Activated CD4-positive, alpha-beta T cell treated with anti-CD3 and anti-CD28 coated beads, Interleukin-2, Interleukin-4, amounts not matched to agents 100 ng/mL and 50 ng/mL, durations not matched to agents 16 hours and 8 hours (primary cell): ENCODE data around the gene LMF1.

Experiments
- DNase-seq: peaks from one replicate; pipeline ENCODE4 v3.0.0-alpha.2; 2020; ENCODE audit warnings: low spot score

LMF1 gene

DNA sequence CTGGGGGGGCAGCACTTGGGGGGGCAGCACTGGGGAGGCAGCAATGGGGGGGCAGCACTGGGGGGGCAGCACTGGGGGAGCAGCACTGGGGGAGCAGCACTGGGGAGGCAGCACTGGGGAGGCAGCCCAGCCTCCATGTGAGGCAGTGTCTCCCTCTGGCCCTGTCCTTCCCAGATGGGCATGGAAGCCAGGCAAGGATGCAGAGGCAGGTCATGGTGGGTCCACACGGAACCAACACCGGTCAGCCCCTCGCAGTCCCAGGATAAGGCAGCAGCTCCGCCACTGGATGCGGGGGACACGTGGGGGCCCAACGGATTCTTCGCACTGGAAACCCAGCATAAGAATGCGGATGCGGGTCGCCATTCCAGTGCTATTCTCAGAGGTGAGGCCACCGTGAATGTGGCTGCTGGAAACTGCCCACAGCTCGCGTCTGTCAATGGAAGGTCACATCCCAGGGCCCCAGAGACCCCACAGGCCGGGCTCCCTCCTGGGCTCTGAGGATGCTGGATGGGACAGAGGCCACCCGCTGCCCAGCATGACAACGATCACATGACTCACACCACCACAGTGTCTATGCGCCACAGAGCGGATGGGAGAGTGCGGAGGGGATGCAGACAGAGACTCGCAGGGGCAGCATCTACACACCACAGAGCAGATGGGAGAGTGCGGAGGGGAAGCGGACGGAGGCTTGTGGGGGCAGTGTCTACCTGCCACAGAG, 59.0 kb downstream of the LMF1 start:
- no peak for DNase-seq

DNA sequence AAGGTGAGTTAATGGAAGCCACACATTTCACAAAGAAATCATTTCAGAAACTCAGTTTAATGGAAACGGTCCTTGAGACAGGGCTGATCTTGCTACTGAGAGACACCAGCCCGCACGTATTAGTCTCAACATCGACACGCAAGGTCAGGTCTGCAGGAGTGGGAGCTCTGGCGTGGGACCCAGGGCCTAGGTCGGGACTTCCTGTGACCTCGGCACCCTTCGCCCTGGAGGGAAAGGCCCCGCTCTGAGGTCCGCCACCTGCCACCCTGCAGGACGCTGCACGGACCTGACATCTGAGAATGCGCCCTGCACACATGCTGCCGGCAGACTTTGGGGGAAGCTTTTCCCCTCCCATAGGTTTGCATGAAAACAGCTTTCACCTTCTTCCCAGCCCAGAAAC, 59.7 kb downstream of the LMF1 start:
- no peak for DNase-seq

DNA sequence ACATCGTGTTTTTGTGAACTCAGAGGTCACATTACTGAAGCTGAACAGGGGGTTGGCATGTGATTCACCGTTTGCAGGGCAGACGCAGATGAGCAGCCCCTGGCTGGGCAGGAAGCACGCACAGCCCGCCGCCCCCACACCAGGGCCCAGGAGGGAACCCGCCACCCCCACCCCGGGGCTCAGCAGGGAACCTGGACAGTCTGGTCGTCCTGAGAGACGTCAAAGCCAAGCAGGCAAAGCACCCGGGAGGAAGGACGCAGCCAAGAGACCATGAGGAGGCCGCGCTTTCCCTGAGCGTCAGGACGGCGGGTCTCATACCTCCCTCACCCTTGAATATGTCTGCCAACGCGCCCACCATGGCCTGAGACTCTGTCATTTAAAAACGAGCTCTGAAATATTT, 60.6 kb downstream of the LMF1 start:
- DNase-seq: no peak

DNA sequence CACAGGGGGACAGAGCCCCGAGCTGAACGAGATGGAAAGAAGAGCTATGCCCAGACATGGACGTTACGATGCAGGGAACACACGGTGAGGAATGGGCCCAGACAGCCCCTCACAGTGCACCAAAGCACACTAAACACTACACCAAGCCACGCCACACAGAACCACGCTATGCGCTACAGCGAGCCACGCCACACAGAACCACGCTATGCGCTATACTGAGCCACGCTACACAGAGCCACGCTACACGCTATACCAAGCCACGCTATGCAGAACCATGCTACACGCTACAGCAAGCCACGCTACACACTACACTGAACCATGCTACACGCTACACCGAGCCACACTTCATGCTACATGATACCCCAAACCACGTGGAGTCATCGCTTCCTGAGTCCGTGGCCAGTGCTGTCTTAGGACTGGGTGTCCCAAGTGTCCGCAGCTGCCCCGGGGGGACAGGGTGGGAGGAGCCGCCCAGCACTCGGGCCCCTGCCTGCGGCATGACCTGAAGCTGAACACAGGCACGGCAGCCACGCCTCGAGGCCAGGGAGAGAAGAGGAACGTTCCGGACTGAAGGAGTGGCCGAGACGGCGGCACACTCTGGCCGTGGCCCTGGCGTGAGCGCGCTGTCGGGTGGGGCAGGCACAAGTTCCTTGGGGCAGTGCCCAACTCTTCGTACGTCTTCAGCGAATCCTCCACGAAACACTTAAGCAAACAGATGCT, 61.3 kb downstream of the LMF1 start:
- no peak for DNase-seq

DNA sequence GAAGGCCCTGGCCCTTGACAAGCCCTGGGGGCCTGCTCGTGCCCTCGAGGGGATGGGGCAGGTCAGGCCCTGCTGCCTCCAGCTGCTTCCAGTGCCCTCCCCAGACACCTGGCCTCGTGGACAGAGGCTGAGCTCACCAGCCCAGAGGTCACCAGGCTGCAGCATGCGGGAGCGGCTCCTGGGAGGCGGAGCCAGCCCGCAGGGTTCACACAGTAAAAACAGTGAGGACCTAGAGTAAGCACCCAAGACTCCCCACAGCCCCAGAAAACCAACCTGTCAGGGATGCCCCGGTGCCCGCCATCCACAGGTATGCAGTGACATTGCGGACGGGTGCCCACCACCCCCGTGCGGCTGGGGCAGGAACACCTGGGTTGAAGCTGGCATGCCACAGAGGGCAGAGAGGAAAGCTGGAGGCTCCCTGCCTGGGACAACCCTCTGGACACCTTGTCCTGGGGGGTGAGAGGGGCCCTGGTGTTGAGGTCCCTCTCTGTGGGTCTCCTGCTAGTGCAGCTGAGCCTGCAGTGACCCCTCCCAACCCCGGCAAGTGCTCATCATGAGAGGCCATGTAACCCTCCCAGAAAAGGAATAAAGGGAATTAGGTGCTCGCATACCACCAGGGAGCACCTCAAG, 62.1 kb downstream of the LMF1 start:
- no peak for DNase-seq

DNA sequence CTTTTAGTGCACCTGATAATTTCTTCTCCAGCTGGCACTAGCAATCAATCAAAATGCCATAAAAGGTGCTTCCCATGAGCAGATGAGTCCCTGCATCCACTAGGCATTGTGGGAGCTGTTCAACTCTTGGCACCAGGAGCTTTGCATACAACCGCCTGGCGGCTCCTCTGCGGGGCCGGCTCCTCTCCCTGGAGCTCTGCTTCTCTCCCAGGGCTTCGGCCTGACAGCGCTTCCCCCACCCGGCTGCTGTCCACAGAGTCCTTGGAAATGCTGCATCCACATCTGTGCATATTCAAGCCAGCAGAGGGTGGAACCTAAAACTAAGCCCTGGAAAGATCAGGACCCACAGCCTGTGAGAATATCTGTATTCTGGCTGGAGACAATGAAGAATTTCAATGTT, 62.9 kb downstream of the LMF1 start:
- no peak for DNase-seq

DNA sequence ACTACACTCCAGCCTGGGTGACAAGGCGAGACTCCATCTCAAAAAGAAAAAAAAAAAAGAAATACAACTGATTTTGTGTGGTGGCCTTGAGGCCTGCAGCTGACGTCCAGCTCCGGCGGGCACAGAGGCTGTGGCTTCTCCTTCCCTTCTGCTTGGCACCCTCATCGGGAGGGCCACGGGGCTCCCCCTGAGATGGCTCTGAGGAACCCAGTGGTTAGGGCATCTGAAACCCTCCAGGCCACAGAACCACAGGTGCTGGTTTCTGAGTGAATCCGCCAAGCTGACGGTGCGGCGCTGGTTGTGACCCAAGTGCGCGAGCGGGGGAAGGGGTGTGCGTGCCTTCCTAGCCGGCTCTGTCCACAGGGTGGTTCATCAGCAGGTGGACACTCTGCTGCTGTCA, 63.4 kb downstream of the LMF1 start:
- DNase-seq: no peak

DNA sequence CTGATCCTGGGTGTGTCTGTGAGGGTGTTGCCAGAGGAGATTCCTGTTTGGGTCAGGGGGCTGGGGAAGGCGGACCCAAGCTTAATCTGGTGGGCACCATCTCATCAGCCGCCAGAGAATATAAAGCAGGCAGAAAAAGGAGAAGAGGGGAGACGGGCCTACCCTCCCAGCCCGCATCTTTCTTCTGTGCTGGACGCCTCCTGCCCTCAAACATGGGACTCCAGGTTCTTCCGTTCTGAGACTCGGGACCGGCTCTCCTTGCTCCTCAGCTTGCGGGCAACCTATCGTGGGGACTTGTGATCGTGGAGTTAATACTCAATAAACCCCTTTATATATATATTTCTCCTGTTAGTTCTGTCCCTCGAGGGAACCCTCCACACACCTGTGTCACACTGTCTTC, 64.5 kb downstream of the LMF1 start:
- no peak for DNase-seq

DNA sequence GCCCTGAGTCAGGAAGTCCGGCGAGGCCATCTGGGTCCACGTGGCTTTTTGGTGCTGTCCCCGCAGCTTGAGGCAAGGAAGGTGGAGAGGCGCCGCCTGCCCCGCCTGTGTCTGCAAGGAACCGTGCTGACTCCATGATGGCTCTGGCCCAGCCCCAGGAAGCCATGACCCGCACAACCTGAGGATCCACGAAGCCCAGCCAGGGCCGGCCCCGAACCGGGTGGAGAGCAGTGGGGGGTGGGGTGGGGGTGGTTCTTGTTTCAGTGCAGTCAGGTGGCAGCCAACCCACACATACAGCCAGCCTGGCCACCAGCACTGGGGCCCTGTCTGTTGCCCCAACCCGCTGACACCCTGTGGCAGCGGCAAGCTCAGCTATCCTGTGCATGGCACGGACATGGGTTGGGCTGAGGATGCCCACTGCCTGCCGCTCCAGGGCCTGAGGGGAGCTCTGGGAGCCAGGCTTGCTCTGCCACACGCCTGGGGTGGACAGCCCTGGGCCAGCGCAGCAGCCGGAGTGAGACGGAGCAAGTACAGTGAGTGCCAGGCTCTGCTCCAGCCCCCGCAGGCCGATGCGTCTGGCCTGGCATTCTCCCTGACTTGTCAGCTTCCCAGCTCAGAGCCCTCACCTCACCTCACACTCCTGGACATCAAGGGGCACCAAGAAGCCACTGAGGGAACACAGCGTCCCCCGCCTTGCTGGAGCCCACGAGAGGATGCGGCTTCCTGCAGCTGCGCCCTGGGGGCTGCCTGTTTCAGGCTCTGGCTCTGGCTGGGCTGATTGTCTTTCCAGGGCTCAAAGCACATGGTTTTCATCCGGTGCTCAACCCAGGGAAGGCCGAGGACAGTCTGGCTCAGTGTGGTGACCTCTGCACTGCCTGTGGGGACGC, 68.8 kb downstream of the LMF1 start:
- DNase-seq: no peak

DNA sequence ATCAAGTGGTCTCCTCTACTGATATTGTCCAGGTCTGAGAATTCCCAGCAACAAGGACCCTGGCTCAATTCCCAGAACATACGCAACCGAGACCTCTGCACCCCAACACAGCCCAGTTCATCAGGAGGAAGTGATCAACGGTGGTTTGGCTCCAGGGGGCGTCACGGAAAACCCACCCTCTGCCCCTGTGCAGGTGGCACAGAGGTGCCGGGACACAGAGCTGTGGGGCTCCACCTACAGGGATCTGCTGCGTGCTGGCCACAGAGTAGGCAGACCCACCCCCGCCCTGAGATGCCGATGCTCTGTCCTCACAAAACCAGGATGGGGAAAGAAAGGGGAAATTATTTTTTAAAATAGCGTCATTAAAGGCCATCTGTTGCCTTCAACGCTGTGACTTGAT, 69.6 kb downstream of the LMF1 start:
- DNase-seq: no peak

DNA sequence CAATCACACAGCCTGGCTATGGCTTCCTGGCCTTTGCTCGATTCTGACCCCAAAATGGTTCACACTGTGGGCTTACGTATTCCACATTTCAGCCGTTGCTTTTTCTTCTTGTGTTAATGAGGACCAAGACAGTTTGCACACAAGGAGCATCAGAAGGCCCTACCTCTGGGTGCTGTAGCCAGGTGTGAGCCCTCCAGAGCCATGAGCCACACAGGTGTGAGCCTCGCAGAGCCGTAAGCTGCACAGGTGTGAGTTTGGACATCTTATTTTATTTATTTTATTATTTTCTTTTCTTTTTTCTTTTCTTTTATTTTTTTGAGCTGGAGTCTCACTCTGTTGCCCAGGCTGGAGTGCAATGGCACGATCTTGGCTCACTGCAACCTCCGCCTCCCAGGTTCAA, 70.6 kb downstream of the LMF1 start:
- no peak for DNase-seq

DNA sequence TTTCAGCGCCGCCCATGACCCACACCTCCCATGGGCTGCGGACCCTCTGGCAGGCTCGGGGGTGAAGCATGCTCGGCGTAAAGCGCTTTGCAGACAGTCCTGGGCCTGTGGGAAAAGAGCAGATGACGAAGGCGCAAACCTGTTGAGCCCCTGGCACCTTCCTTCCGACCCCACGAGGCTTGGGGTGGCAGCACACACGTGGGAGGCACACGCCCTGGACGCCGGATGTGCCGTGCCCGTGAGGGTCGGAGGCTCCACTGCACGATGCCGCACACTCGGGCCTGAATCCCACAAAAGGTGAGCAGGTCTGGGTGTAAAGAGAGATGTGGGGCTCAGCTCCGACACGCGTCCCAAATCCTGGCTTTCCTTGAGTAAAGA, 71.1 kb downstream of the LMF1 start:
- no peak for DNase-seq

DNA sequence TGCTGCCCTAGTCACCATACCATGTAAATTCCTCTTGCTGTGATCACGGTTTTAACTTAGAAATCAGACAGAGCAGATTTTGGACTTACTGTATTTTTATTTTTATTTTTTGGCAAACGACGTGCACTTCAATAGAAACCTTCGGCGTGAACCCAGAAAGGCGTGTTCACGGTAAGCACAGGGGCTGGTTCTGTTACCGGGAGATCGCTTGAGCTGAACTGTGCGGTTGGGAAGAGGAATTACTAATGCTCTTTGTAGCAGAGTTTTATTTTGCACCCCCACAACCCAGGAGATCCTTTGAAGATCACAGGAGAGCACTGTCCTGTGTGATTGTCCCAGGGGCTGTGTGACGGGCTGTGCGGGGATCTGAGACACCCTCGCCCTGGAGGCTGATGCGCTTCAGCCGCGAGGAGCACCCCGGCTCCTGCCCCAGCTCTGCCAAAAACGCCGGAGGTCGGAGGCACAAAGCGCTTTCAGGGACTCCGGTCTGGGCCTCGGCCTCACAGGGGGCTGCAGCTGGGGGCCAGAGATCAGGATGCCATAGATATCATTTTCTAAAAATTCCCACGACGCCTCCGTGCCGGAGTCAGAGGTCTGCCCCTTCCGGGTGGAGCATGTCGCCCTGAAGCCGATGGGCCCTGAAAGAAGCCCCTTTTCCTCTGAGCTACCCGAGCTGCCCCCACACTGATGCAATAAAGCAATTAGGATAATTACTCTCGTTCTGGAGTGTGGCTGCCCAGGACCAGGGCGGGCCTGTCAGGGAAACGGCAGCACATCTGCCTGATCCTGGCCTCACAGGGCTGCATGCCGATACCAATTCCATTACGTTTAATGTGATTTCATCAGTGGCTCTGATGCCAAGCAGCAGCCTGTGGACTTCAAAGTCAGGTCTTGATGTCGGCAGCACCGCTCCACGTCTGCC, 71.8 kb downstream of the LMF1 start:
- no peak for DNase-seq

DNA sequence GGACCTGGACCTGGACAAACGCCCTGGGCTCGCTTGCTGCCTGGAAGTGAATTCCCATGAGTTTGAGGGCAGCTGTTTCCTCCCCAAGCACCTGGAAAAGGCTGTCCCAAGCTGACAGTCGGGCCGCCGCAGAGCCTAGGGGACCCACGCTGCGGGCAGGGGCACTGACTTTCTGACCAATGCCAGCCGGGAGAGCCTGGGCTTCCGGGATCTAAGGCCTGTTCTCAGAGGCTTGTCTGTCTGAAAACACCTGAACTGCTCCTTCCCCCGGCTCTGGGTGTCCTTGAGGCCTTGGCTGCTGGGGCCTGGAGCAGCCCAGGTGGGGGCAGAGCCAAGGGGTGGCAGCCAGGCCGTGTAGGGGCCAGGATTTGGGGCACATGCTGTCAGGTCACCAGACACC, 72.6 kb downstream of the LMF1 start:
- DNase-seq: no peak

DNA sequence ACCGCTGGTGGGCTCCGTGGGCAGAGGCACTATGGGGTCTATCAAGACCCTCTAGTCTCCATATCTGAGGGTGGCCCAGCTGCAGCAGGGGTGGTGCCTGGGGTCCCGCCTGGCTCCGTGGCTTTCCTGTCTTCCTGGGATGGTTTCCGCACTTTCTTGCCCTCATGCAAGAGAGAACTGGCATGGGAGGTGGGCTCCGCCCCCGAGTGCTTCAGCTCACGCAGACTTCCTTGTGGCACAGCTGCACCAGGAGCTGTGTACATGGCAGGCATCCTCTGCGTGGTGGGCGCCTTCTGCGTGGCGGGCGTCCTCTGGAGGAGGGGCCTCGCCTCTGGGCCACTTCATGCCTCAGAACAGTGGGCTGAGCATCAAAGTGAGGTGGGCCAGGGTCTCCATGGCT, 73.1 kb downstream of the LMF1 start:
- DNase-seq: no peak

DNA sequence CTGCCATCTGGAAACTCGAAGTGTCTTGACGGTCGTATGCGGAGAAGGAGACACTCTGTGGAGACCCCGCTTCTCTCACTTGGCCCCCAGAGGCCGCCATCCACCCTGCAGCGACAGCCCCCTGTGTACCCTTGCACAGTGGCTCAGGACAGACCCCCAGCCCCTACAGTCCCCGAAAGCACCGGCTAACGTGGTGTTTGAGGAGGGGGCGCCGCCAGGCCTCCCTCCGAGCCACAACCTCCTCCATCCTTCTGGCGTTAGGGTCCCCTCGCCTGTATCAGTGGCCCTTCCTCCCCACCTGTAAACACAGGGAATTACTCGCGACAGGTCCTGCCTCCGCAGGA, 73.6 kb downstream of the LMF1 start:
- DNase-seq: no peak

DNA sequence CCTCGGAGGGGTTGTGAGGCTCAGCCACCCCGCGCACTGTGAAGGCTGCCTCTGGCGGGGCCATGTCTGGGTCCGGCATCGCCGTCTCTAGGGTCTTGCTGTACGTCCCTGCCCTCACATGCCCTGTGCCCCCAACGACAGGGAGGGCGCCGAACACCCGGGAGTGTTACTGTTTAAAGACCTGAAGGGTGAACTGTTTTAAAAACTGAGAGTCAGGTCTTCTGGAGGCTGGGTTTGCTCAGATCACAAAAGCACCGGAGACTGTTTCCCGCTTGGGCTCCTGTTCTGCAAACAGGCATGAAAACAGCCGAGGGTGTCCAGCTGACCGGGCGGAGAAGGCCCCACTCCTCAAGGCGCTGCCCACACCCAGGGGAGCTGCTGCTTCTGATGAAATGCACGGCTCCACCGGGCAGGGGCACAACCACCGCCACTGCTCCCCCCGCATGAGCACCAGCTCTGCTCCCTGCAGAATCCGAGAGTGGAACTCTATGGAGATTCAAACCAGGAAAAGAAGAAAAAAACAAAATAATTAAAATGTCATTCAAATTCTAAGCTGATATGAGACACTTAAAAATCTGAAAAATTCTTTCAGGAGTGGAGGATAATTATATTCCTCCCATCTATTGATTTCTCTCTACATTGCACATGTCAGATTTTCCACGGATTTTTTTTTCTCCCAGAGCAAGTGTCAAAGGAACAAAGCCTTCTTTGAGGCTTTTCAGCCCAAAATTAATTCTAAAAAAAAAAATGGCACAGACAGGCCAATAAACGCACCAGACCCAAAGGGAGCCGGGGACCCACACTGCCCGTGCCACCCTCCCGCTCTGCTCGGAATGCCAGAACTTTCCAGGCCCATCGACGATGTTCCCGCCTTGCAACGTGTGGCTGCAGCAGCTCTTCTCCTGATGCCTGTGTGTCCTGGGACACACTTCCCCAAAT, 74.3 kb downstream of the LMF1 start:
- DNase-seq: no peak

DNA sequence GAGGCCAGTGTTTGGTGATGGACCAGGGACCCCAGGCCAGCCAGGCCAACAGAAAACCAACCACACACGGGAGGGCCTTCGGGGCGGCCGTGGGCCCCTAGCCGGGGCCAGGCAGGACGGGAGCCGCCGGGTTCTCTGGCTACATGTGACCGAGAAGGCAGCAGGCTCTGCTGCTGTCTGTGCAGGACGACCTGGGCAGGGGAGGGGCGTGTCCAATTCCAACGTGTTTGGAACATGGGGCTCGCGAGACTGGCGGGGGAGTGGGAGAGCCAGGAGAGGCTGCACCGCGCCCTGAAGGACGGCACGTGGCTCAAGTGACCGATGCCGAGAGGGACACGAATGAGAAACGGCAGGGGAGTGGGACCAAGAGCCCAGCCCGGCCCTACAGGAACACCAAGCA, 75.4 kb downstream of the LMF1 start:
- DNase-seq: no peak

DNA sequence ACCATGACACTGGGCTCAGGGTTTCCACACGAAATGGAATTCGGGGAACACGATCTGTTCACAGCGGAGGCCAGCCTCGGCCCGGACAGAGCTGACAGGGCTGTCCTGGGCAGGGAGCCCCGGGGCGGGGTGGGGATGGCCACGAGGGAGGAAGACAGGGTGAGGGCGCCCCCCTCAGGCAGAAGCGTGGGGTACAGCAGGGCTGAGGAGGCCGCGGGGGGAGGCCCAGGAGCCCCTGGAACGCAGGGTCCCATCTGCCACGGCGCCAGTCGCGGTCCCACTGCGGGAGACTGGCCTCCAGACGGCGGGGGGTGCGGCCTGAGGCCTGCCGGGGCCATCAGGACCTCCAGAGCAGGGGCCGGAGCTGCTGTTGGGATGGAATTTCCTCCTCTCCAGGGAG, 75.9 kb downstream of the LMF1 start:
- no peak for DNase-seq

DNA sequence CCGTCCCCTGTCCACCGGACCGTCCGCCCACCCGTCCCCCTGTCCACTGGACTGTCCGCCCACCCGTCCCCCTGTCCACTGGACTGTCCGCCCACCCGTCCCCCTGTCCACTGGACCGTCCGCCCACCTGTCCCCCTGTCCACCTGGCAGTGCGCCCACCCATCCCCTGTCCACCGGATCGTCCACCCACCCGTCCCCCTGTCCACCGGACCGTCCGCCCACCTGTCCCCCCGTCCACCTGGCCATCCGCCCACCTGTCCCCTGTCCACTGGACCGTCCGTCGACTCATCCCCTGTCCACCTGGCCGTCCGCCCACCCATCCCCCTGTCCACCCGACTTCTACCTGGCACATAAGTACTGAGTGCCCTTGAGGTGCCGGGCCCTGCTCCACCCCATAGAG, 76.6 kb downstream of the LMF1 start:
- DNase-seq: no peak

DNA sequence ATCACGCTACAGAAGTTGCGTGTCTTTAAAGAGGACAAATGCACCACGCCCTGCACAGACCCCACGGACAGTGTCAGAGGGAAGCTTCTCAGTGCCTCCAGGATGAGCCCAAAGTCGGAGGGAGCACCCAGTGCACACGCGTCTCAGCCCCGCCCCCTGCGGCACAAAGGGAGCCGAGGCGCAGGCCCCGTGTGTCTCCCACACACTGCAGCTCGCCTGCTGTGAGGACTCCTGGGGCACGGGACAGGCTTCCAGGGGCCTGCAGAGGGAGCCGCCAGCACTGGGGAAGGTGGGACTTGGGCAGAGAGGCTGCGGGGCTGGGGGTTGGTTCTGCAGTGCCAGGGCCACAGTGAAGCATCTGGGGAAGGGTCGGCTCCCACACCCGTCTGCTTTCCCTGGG, 77.4 kb downstream of the LMF1 start:
- no peak for DNase-seq
